ENCODE data around the gene PLCG2. TPM values are rescaled to one million over a fixed set of nuclear protein-coding genes. Genes with fewer than 3 reads are reported as not detected.

Gene PLCG2
- total RNA-seq, 1 experiment from 2014 or later: 14.4 TPM

DNA sequence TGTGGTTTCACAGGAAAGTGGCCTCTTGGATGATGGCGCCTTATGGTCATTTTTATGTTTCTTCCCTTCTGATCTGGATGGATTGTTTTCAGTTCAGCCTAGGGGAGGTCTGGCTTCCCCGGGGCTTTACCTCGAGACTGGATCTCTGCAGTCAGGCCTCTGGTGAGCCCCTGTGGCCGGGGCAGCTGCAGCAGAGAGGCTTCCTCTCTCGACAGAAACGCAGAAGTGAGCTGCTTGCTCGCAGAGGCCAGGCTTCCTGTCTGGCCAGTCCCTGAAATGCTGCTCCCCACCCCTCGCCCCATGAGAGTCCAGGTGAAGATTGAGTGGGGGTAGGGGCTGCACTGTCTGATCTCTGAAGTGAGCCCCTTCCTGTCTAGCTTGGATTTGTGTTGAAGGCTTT lies 44.0 kb downstream of the PLCG2 start:
- H3K4me3 Mint-ChIP-seq (ENCODE audit: unreplicated experiment): no peak overlapping the region
- H3K9me3 Mint-ChIP-seq (ENCODE audit: unreplicated experiment): no peaks in the 10 kb centered on the region
- no peaks in the 10 kb centered on the region for H3K27me3 Mint-ChIP-seq (ENCODE audit: insufficient read depth, unreplicated experiment)
- Histone ChIP-seq H3K9me3 (0 out of 2 replicates have a peak, but pooled peaks cover 3% of the 10 kb centered on the region), H3K27me3 (replicated peaks; ENCODE audit: control insufficient read depth, insufficient read depth, low read length) (no peaks in the 10 kb centered on the region), H3K4me1 (no peaks in the 10 kb centered on the region), H3K4me3 (ENCODE audit: low read depth, low read length) (no peak overlapping the region), H3K36me3 (ENCODE audit: control insufficient read depth, insufficient read depth, low read length) (no peaks in the 10 kb centered on the region)
- intact Hi-C loops (cut with micrococcal nuclease; ENCODE audit: unreplicated experiment): no loop called here
- ChIA-PET POLR2A (no interaction called here), CTCF (no interaction called here)
- no peak for DNase-seq
- no TSS peak for BruUV-seq (replicated peaks)
- no peaks in the 10 kb centered on the region for H3K36me3 Mint-ChIP-seq (ENCODE audit: insufficient read depth, unreplicated experiment)
- H3K4me1 Mint-ChIP-seq (ENCODE audit: low read depth, unreplicated experiment): no peaks in the 10 kb centered on the region
- TF ChIP-seq, protein P1, sequence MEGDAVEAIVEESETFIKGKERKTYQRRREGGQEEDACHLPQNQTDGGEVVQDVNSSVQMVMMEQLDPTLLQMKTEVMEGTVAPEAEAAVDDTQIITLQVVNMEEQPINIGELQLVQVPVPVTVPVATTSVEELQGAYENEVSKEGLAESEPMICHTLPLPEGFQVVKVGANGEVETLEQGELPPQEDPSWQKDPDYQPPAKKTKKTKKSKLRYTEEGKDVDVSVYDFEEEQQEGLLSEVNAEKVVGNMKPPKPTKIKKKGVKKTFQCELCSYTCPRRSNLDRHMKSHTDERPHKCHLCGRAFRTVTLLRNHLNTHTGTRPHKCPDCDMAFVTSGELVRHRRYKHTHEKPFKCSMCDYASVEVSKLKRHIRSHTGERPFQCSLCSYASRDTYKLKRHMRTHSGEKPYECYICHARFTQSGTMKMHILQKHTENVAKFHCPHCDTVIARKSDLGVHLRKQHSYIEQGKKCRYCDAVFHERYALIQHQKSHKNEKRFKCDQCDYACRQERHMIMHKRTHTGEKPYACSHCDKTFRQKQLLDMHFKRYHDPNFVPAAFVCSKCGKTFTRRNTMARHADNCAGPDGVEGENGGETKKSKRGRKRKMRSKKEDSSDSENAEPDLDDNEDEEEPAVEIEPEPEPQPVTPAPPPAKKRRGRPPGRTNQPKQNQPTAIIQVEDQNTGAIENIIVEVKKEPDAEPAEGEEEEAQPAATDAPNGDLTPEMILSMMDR (IDR thresholded peaks at IDR 0.05; ENCODE audit: insufficient read depth in 1 of 2, low read depth in 1 of 2, low read length in 1 of 2, severe bottlenecking in 1 of 2, unreplicated experiment in 1 of 2): no peak
- no peak overlapping the region for H3K27ac Mint-ChIP-seq (ENCODE audit: unreplicated experiment)

DNA sequence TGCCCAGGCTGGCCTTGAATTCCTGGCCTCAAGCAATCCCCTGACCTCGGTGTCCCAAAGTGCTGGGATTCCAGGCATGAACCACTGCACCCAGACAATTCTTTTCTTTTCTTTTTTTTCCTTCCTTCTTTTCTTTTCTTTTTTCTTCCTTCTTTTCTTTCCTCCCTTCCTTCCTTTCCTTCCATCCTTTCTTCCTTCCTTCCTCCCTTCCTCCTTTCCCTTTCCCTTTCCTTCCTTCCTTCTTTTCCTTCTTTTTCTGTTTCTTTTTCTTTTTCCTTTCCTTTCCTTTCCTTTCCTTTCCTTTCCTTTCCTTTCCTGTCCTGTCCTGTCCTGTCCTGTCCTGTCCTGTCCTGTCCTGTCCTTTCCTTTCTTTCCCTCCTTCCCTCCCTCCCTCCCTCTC lies 44.6 kb downstream of the PLCG2 start:
- TF ChIP-seq, protein P1 (IDR thresholded peaks at IDR 0.05; ENCODE audit: insufficient read depth in 1 of 2, low read depth in 1 of 2, low read length in 1 of 2, severe bottlenecking in 1 of 2, unreplicated experiment in 1 of 2): no peak
- H3K27me3 Mint-ChIP-seq (ENCODE audit: insufficient read depth, unreplicated experiment): no peaks in the 10 kb centered on the region
- Histone ChIP-seq H3K9me3 (0 out of 2 replicates have a peak, but pooled peaks cover 3% of the 10 kb centered on the region), H3K27me3 (replicated peaks; ENCODE audit: control insufficient read depth, insufficient read depth, low read length) (no peaks in the 10 kb centered on the region), H3K4me3 (ENCODE audit: low read depth, low read length) (no peak overlapping the region), H3K4me1 (peaks cover 6% of the 10 kb centered on the region; the same call in 1 of the 2 replicates), H3K36me3 (ENCODE audit: control insufficient read depth, insufficient read depth, low read length) (no peaks in the 10 kb centered on the region)
- H3K27ac Mint-ChIP-seq (ENCODE audit: unreplicated experiment): no peak overlapping the region
- intact Hi-C loops (cut with micrococcal nuclease; ENCODE audit: unreplicated experiment): no loop called here
- H3K4me1 Mint-ChIP-seq (ENCODE audit: low read depth, unreplicated experiment): no peaks in the 10 kb centered on the region
- POLR2A ChIA-PET: no interaction called here
- no peaks in the 10 kb centered on the region for H3K36me3 Mint-ChIP-seq (ENCODE audit: insufficient read depth, unreplicated experiment)
- BruUV-seq (replicated peaks): no TSS peak
- no peaks in the 10 kb centered on the region for H3K9me3 Mint-ChIP-seq (ENCODE audit: unreplicated experiment)
- DNase-seq: no peak
- H3K4me3 Mint-ChIP-seq (ENCODE audit: unreplicated experiment): no peak overlapping the region
- CTCF ChIA-PET: no interaction called here

DNA sequence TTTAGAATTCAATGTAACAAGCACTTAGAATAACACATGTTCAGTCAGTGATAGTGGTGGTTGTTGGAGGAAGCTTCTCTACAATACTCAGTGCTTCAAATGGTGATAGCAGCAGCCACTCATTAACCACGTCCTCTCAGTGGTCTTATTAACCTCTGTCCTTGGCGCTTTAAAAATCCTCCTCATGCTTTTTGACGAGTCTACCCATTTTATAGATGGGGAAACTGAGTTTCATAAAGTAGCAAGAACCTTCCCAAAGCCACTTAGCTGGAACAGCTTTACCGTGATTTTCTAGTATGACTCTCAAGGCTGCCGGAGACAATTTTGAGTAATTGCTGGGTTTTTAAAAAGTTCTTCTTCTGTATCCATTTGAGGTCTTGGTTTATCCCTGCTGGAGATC lies 47.4 kb downstream of the PLCG2 start:
- Histone ChIP-seq H3K4me3 (ENCODE audit: low read depth, low read length) (no peak overlapping the region), H3K27me3 (replicated peaks; ENCODE audit: control insufficient read depth, insufficient read depth, low read length) (no peaks in the 10 kb centered on the region), H3K36me3 (ENCODE audit: control insufficient read depth, insufficient read depth, low read length) (no peaks in the 10 kb centered on the region), H3K4me1 (peaks cover 7% of the 10 kb centered on the region; the same call in 1 of the 2 replicates), H3K9me3 (0 out of 2 replicates have a peak, but pooled peaks cover 3% of the 10 kb centered on the region)
- H3K27ac Mint-ChIP-seq (ENCODE audit: unreplicated experiment): no peak overlapping the region
- H3K36me3 Mint-ChIP-seq (ENCODE audit: insufficient read depth, unreplicated experiment): no peaks in the 10 kb centered on the region
- DNase-seq: no peak
- H3K4me3 Mint-ChIP-seq (ENCODE audit: unreplicated experiment): no peak overlapping the region
- H3K9me3 Mint-ChIP-seq (ENCODE audit: unreplicated experiment): no peaks in the 10 kb centered on the region
- TF ChIP-seq, protein P1 (IDR thresholded peaks at IDR 0.05; ENCODE audit: insufficient read depth in 1 of 2, low read depth in 1 of 2, low read length in 1 of 2, severe bottlenecking in 1 of 2, unreplicated experiment in 1 of 2): no peak
- BruUV-seq (replicated peaks): no TSS peak
- no peaks in the 10 kb centered on the region for H3K27me3 Mint-ChIP-seq (ENCODE audit: insufficient read depth, unreplicated experiment)
- ChIA-PET CTCF (no interaction called here), POLR2A (no interaction called here)
- no peaks in the 10 kb centered on the region for H3K4me1 Mint-ChIP-seq (ENCODE audit: low read depth, unreplicated experiment)
- intact Hi-C loops (cut with micrococcal nuclease; ENCODE audit: unreplicated experiment): no loop called here

All from Caco-2 (cell line).